ENCODE data around the gene JPH3.

JPH3 gene

GRCh38 chr16:87635541-87636049 is 33.3 kb downstream of the JPH3 start:
- peak; percentile 87 for TF ChIP-seq CTCF (IDR thresholded peaks at IDR 0.05)

- peak; percentile 72 for TF ChIP-seq CTCF (IDR thresholded peaks at IDR 0.05)
These were observed 33.9 kb downstream of the JPH3 start for GRCh38 chr16:87636050-87636684.

GRCh38 chr16:87636741-87637140 is 34.4 kb downstream of the JPH3 start:
- TF ChIP-seq CTCF (IDR thresholded peaks at IDR 0.05), result no peak; the same call in 1 of the 2 replicates

- no peak for TF ChIP-seq CTCF (IDR thresholded peaks at IDR 0.05)
These were observed 35.0 kb downstream of the JPH3 start for GRCh38 chr16:87637357-87637756.

GRCh38 chr16:87638736-87639135 is 36.4 kb downstream of the JPH3 start:
- no peak for TF ChIP-seq CTCF (IDR thresholded peaks at IDR 0.05)

GRCh38 chr16:87641721-87642120 is 39.4 kb downstream of the JPH3 start:
- no peak for TF ChIP-seq CTCF (IDR thresholded peaks at IDR 0.05)

GRCh38 chr16:87642491-87642890 is 40.2 kb downstream of the JPH3 start:
- no peak for TF ChIP-seq CTCF (IDR thresholded peaks at IDR 0.05)

GRCh38 chr16:87644186-87644585 is 41.9 kb downstream of the JPH3 start:
- TF ChIP-seq CTCF (IDR thresholded peaks at IDR 0.05), result no peak
